ENCODE data around the gene ST6GAL1.

ST6GAL1 gene

GRCh38 chr3:186917512-186918312, 12.6 kb upstream of the ST6GAL1 start:
- DNase-seq, result no peak

- no peak for DNase-seq
Measured at GRCh38 chr3:186920301-186920700, 10.0 kb upstream of the ST6GAL1 start.

- no peak for DNase-seq
Measured at GRCh38 chr3:186920796-186921195, 9.5 kb upstream of the ST6GAL1 start.

- no peak for DNase-seq
Measured at GRCh38 chr3:186921578-186921977, 8.7 kb upstream of the ST6GAL1 start.

- DNase-seq, result no peak
Measured at GRCh38 chr3:186922224-186922623, 8.1 kb upstream of the ST6GAL1 start.

GRCh38 chr3:186922790-186923189, 7.5 kb upstream of the ST6GAL1 start:
- DNase-seq, result no peak

GRCh38 chr3:186923241-186923640, 7.1 kb upstream of the ST6GAL1 start:
- no peak for DNase-seq

- DNase-seq, result no peak
Measured at GRCh38 chr3:186925826-186926225, 4.5 kb upstream of the ST6GAL1 start.

- no peak for DNase-seq
Measured at GRCh38 chr3:186929186-186929585, 1.1 kb upstream of the ST6GAL1 start.

- no peak for DNase-seq
Measured at GRCh38 chr3:186929685-186930084, 641 bp upstream of the ST6GAL1 start.

GRCh38 chr3:186930641-186931531, 560 bp downstream of the ST6GAL1 start:
- DNase-seq, result peak; percentile 15 to 50 (median 20)

- peak; percentile 13 to 42 (median 35) for DNase-seq
Measured at GRCh38 chr3:186931532-186932280, 1.4 kb downstream of the ST6GAL1 start.

GRCh38 chr3:186932281-186933181, 2.2 kb downstream of the ST6GAL1 start:
- no peak for DNase-seq

GRCh38 chr3:186933816-186934215, 3.5 kb downstream of the ST6GAL1 start:
- DNase-seq, result no peak

GRCh38 chr3:186935133-186935532, 4.8 kb downstream of the ST6GAL1 start:
- DNase-seq, result no peak

GRCh38 chr3:186937017-186937875, 6.9 kb downstream of the ST6GAL1 start:
- DNase-seq, result no peak

- DNase-seq, result no peak
Measured at GRCh38 chr3:186938716-186939115, 8.4 kb downstream of the ST6GAL1 start.

GRCh38 chr3:186939536-186939935, 9.2 kb downstream of the ST6GAL1 start:
- no peak for DNase-seq

GRCh38 chr3:186940967-186941366, 10.6 kb downstream of the ST6GAL1 start:
- no peak for DNase-seq

GRCh38 chr3:186942168-186942567, 11.8 kb downstream of the ST6GAL1 start:
- no peak for DNase-seq

- no peak for DNase-seq
Measured at GRCh38 chr3:186945255-186945823, 15.0 kb downstream of the ST6GAL1 start.

Measured in activated CD4-positive, CD25-positive, alpha-beta regulatory T cell (primary cell).